ENCODE results near the gene DAAM2. TPM values are rescaled to one million over a fixed set of nuclear protein-coding genes. Genes with fewer than 3 reads are reported as not detected.

DAAM2 gene
- total and polyA plus RNA-seq, 4 donors = 1.9 to 17.0 (median 4.4) TPM

DNA sequence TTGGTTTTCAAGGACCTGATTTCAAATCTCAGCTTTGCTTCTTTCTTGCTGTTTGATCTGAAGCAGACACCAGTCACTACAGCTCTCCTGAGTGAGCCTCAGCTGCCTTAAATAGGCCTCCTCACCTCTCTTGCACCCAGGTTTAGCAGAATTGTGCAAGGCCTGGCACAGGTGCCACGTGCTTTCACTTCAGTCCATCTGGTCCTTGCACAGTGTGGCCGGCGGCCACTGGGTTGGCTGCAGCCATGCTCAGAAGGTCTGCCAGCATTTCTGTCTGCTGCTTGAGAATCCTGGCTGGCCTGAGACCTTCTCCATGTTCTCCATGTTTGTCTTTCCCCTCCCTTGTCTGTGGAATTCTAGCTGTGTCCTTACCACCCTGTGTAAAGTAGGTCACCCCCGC lies 14.5 kb upstream of the DAAM2 start:
- Histone ChIP-seq H3K9me3 (ENCODE audit: control insufficient read depth in 4 of 4, low read length in 3 of 4) (no peaks in the 10 kb centered on the region), H3K4me3 (ENCODE audit: low read depth in 1 of 3, low read length in 3 of 3) (no peak overlapping the region), H3K9ac (ENCODE audit: low read depth in 1 of 2, low read length in 2 of 2) (no peak overlapping the region), H3K27me3 (ENCODE audit: control insufficient read depth in 4 of 4, insufficient read depth in 4 of 4, low read length in 3 of 4) (no peaks in the 10 kb centered on the region), H3K4me1 (ENCODE audit: control insufficient read depth in 4 of 4, insufficient read depth in 4 of 4, low read length in 3 of 4) (peaks cover 0 to 6% (median 0%) of the 10 kb centered on the region in 4 donors), H3K27ac (ENCODE audit: low read depth in 1 of 2, low read length in 2 of 2) (no peak overlapping the region), H3K36me3 (ENCODE audit: control insufficient read depth in 4 of 4, insufficient read depth in 3 of 4, low read depth in 1 of 4, low read length in 3 of 4) (no peaks in the 10 kb centered on the region)
- peak in 1 of 2 donors; percentile 31 for TF ChIP-seq RXRA (IDR thresholded peaks at IDR 0.05)
- TF ChIP-seq FOXA1 (IDR thresholded peaks at IDR 0.05) = no peak
- WGBS = 52% methylated on average over 4 of the region's 4 CpGs
- DNase-seq (ENCODE audit: low spot score) = no peak

DNA sequence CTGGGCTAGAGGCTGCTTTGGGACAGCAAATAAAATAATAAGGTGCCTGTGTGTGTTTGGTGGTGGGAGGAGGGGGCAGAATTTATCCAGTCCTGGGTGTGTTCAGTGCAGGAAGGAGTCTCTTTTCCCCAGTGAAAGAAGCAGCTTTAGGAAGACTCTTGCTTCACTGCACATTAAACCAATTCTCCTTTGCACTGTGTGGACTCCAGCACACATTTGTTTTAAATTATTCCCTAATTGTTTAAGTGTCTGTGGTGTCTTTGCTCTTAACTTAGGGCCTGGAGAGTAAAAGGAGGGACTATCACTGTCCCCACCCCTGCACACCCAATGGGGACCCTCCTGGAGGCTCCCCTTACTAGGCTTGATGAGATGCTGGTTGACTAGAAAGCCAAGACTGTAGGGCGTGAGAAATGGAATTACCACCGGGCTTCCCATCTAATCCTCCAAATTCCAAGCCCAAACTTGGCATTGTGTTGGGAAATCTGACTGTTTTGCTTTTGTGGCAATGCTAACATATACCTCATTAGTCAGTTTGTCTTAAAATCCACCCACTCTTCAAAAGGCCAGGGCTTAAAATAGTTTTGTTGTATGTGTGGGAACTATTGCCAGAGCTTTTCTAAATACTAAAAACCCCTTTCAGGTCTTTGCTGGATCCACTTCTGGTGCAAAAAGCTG lies 13.5 kb upstream of the DAAM2 start:
- TF ChIP-seq, protein P1, sequence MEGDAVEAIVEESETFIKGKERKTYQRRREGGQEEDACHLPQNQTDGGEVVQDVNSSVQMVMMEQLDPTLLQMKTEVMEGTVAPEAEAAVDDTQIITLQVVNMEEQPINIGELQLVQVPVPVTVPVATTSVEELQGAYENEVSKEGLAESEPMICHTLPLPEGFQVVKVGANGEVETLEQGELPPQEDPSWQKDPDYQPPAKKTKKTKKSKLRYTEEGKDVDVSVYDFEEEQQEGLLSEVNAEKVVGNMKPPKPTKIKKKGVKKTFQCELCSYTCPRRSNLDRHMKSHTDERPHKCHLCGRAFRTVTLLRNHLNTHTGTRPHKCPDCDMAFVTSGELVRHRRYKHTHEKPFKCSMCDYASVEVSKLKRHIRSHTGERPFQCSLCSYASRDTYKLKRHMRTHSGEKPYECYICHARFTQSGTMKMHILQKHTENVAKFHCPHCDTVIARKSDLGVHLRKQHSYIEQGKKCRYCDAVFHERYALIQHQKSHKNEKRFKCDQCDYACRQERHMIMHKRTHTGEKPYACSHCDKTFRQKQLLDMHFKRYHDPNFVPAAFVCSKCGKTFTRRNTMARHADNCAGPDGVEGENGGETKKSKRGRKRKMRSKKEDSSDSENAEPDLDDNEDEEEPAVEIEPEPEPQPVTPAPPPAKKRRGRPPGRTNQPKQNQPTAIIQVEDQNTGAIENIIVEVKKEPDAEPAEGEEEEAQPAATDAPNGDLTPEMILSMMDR (IDR thresholded peaks at IDR 0.05; ENCODE audit: low read depth, low read length, missing input control) = no peak
- H3K27me3 ChIP-seq (ENCODE audit: control insufficient read depth in 4 of 4, insufficient read depth in 4 of 4, low read length in 3 of 4) = no peaks in the 10 kb centered on the region
- H3K9me3 ChIP-seq (ENCODE audit: control insufficient read depth in 4 of 4, low read length in 3 of 4) = no peaks in the 10 kb centered on the region
- no peak overlapping the region for H3K9ac ChIP-seq (ENCODE audit: low read depth in 1 of 2, low read length in 2 of 2)
- peaks cover 0 to 6% (median 0%) of the 10 kb centered on the region in 4 donors for H3K4me1 ChIP-seq (ENCODE audit: control insufficient read depth in 4 of 4, insufficient read depth in 4 of 4, low read length in 3 of 4)
- 92% methylated on average over 2 of the region's 2 CpGs for WGBS
- no peak overlapping the region for H3K4me3 ChIP-seq (ENCODE audit: low read depth in 1 of 3, low read length in 3 of 3)
- H3K36me3 ChIP-seq (ENCODE audit: control insufficient read depth in 4 of 4, insufficient read depth in 3 of 4, low read depth in 1 of 4, low read length in 3 of 4) = no peaks in the 10 kb centered on the region
- DNase-seq (ENCODE audit: low spot score) = no peak
- no peak overlapping the region for H3K27ac ChIP-seq (ENCODE audit: low read depth in 1 of 2, low read length in 2 of 2)

- TF ChIP-seq EGR1 (IDR thresholded peaks at IDR 0.05; ENCODE audit: low read depth in 2 of 2) = no peak
- TF ChIP-seq ATF3 (IDR thresholded peaks at IDR 0.05) = no peak
- 91% methylated on average over 2 of the region's 2 CpGs for WGBS
- H3K9ac ChIP-seq (ENCODE audit: low read depth in 1 of 2, low read length in 2 of 2) = no peak overlapping the region
Observed at GRCh38 chr6:39785281-39785680, 6.9 kb upstream of the DAAM2 start.

DNA sequence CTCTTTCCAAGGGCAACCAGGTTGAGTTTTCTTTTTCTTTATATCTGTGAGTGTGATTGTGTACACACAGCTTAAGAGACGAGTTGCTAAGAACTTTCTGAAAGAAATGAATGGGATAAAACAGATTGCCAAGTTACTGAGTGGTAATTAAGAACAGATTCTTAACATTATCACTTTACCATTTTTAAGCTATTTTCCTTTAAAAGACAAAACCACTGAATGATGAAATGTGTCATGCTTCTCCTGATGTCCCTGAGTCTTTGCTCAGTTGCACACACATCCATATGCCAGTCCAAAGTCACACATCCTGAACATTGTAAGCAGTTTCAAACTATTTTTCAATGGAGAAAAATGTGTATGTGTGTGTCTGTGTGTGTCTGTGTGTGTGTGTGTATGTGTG lies 5.5 kb upstream of the DAAM2 start:
- 82% methylated on average over 1 of the region's 1 CpG for WGBS
- DNase-seq (ENCODE audit: low spot score) = no peak
- H3K4me3 ChIP-seq (ENCODE audit: low read depth in 1 of 3, low read length in 3 of 3) = no peak overlapping the region
- no peak overlapping the region for H3K9ac ChIP-seq (ENCODE audit: low read depth in 1 of 2, low read length in 2 of 2)
- H3K36me3 ChIP-seq (ENCODE audit: control insufficient read depth in 4 of 4, insufficient read depth in 3 of 4, low read depth in 1 of 4, low read length in 3 of 4) = no peaks in the 10 kb centered on the region
- H3K27me3 ChIP-seq (ENCODE audit: control insufficient read depth in 4 of 4, insufficient read depth in 4 of 4, low read length in 3 of 4) = no peaks in the 10 kb centered on the region
- H3K9me3 ChIP-seq (ENCODE audit: control insufficient read depth in 4 of 4, low read length in 3 of 4) = no peaks in the 10 kb centered on the region
- peaks cover 0 to under 1% (median under 1%) of the 10 kb centered on the region in 4 donors for H3K4me1 ChIP-seq (ENCODE audit: control insufficient read depth in 4 of 4, insufficient read depth in 4 of 4, low read length in 3 of 4)
- no peak overlapping the region for H3K27ac ChIP-seq (ENCODE audit: low read depth in 1 of 2, low read length in 2 of 2)
- TF ChIP-seq RXRA (IDR thresholded peaks at IDR 0.05) (no peak), EGR1 (IDR thresholded peaks at IDR 0.05; ENCODE audit: low read depth in 2 of 2) (no peak), GABPA (IDR thresholded peaks at IDR 0.05 in 1 of 2, conservative IDR thresholded peaks at IDR 0.05 in 1 of 2) (no peak), ATF3 (IDR thresholded peaks at IDR 0.05) (no peak), MAX (IDR thresholded peaks at IDR 0.05) (no peak), YY1 (IDR thresholded peaks at IDR 0.05) (no peak)
- TF ChIP-seq, protein P1 (IDR thresholded peaks at IDR 0.05; ENCODE audit: low read depth, low read length, missing input control) = no peak
- TF ChIP-seq, protein P2, sequence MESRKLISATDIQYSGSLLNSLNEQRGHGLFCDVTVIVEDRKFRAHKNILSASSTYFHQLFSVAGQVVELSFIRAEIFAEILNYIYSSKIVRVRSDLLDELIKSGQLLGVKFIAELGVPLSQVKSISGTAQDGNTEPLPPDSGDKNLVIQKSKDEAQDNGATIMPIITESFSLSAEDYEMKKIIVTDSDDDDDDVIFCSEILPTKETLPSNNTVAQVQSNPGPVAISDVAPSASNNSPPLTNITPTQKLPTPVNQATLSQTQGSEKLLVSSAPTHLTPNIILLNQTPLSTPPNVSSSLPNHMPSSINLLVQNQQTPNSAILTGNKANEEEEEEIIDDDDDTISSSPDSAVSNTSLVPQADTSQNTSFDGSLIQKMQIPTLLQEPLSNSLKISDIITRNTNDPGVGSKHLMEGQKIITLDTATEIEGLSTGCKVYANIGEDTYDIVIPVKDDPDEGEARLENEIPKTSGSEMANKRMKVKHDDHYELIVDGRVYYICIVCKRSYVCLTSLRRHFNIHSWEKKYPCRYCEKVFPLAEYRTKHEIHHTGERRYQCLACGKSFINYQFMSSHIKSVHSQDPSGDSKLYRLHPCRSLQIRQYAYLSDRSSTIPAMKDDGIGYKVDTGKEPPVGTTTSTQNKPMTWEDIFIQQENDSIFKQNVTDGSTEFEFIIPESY (IDR thresholded peaks at IDR 0.05) = no peak

More at GRCh38 chr6:39785281-39785680, 6.9 kb upstream of the DAAM2 start:
- Histone ChIP-seq H3K27me3 (ENCODE audit: control insufficient read depth in 4 of 4, insufficient read depth in 4 of 4, low read length in 3 of 4) (no peaks in the 10 kb centered on the region), H3K27ac (ENCODE audit: low read depth in 1 of 2, low read length in 2 of 2) (no peak overlapping the region), H3K4me1 (ENCODE audit: control insufficient read depth in 4 of 4, insufficient read depth in 4 of 4, low read length in 3 of 4) (no peaks in the 10 kb centered on the region), H3K4me3 (ENCODE audit: low read depth in 1 of 3, low read length in 3 of 3) (no peak overlapping the region), H3K36me3 (ENCODE audit: control insufficient read depth in 4 of 4, insufficient read depth in 3 of 4, low read depth in 1 of 4, low read length in 3 of 4) (no peaks in the 10 kb centered on the region), H3K9me3 (ENCODE audit: control insufficient read depth in 4 of 4, low read length in 3 of 4) (no peaks in the 10 kb centered on the region)
- DNase-seq (ENCODE audit: low spot score) = no peak

Data from liver (tissue), 9 donors.